KG1 (cell line): ENCODE data around the gene MLXIP.

Experiments
- DNase-seq: peaks from one replicate; lab custom pipeline; 2025; lab: John Stamatoyannopoulos, UW

The MLXIP gene

DNA sequence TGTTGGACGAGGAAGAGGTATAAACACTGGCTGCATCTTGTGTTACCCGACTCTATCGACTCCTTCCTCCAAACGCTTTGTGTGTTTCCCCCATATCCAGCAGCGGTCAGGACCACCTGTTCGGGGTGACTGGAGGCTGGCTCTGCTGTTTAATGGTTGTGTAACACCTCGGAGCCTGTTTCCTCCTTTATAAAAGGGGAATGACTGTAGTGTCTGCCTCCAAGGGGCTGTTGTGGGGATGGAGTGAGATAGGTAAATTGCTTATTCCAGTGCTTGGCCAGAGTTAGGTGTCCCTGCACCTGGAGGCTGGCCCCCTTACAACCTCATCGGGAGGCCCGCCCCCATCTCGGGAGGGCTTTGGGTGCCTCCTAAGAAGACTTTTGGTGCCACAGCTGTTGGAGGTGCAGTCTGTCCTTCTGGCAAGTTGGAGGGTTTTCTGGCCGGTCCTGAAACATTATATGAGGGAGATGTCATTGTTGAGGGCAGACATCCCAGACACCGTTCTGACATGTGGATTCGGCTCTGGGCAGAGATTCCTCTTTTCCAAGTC, 1.1 kb downstream of the MLXIP start:
- DNase-seq: no peak

DNA sequence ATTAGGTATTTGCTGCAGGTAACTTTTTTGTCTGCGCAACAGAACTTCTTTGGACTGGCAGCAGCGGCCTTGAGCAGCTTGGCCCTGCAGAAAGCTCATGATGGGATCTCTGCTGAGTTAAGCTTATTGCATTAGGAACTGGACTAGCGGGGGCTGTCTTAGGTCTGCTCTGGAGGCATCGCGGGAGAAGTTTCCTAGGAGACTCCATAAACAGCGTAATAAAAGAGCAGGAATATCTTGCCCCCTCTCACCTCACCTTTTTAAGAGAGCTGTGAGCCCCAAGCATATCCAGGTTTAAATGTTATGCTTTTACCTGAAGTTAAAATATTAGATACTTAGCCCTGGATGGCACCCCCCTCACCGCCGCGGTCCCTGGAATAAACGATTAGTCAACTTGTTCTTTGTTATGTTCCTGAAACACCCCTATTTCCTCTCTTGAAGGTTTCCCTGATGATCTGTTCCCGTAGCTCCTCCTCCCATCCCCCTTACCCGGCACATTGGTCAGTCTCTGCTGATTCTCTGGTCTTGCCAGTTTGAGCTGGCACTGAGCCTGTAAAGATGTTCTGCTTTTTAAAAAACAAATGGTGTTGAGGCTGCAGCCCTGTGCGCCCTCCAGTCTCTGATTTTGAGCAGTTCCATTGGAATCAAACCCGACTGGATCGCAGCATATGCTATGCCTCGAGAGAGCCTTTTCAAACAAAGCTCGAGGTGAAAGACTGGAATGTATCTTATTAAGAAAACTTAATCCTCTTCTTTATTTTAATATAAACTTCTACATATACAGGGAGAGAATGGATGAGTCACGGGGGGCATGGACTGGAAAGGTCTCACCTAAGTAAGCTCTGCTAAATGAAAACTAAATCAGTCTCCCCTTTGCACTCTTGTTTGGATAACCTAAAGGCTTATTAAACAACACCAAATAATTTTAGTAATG, 1.9 kb downstream of the MLXIP start:
- DNase-seq: peak; percentile 38

DNA sequence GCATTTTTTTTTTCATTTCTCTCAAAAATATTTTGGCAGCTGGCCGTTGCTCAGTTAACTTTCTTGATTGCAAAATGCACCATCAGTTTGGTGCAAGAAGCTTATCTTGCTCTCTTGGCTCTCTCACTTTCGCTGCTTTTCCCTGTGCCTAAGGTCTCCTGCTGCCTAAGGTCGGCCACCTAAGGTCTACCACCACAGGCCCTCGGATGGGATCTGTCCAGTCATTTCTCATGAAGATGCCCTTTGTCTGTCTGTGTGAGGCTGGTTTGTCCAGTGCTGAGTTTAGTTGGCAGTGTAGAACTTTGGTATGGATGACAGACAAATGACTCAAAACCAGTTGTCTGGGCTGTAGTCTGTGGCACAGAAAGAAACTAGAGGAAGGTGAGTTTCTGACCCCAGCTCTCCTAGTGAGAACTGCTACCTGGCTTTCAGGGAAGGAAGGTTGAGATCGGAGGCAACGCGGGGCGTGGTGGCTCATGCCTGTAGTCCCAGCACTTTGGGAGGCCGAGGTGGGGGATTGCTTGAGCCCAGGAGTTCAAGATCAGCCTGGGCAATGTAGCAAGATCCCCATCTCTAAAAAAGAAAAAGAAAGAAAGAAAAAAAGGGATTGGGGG, 2.6 kb downstream of the MLXIP start:
- DNase-seq: no peak

DNA sequence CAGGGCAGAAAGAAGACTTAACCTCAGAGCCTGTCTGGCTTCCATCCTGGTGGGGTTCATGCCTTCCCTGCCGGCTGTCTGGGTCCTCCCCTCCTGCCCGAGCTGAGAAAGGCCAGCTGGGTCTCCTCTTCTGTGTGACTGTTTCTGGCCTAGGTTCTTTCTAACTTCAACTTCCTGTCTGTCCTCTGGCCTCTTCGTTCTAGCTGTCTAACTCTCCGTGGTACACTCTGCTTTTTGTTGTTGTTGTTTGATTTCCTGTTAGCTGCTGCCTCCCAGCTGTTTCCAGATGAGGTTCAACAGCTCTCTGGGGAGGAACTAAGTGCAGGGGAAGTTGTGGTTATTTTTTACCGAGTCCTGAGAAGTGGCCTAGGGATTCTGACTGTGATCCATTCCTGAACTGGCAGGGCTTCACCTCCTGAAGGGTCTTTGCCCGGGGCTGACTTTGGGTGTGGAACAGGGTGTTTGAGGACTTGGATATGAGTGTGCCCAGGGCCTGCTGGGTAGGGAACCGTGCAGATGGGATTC, 3.2 kb downstream of the MLXIP start:
- DNase-seq: peak; percentile 56

DNA sequence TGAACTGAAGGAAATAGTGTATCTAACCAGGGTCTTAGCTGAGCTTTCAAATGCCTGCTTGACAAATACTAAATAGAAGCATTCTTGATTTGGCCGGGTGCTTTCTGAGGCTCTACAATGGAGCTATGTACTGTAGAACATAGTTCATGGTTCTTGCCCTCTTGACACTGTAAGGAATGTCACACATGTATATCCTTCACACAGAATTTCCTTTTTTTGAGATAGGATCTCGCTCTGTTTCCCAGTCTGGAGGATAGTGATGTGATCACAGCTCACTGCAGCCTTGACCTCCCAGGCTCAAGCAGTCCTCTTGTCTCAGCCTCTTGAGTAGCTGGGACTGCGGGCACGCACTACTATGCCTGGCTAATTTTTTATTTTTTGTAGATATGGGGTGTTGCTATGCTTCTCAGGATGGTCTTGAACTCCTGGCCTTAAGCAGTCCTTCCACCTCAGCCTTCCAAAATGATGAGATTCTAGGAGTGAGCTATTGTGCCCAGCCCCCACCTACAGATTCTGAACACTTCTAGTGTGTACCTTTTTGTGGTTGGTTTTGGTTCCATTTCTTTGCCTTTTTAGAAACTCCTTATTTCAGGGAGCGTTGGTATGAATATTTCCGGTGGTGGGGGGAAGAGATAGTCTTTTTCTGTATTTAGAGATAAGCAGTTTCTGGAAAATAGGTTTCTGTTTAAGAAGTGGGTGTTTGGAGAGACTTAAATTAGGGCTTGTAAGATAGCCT, 4.2 kb downstream of the MLXIP start:
- DNase-seq: no peak

DNA sequence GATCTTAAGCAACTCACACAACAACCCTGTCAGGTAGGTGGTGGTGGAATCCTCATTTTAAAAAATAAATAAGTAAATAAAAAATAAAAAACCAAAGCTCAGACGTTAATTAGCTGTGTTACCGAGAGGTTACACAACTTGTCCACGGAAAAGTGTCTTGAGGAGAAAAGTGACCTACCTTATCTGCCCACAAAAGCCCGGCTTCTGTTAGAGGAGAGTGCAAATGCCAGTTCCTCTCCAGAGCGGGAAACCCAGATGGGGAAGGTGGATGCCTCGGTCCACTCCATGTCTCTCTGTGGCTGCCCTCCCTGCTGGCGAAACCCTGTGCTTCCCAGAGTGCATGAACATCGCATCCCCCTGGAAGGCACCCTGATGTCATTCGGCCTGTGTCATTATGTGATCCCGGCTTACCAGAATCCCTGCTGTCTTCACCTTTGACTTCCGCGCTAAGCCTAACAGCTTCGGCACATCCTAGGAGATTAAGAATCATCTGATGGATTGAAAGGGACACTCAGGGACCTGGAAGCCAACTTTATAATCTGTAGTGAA, 6.4 kb downstream of the MLXIP start:
- DNase-seq: no peak

DNA sequence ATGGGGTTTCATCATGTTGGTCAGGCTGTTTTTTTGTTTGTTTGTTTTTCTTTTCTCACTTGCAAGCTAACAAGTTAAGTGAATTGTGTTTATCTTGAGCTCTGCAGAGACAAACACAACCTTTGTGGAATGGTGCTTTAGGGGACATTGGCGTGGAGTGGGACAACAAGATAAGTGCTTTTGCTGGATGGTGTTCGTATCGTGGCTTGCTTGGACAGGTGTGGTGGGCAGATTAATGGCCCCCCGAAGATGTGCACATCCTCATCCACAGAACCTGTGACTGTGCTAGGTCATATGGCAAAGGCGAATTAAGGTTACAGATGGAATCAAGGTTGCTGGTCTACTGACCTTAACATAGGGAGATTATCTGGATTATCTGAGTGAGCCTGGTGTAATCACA, 7.0 kb downstream of the MLXIP start:
- no peak for DNase-seq

DNA sequence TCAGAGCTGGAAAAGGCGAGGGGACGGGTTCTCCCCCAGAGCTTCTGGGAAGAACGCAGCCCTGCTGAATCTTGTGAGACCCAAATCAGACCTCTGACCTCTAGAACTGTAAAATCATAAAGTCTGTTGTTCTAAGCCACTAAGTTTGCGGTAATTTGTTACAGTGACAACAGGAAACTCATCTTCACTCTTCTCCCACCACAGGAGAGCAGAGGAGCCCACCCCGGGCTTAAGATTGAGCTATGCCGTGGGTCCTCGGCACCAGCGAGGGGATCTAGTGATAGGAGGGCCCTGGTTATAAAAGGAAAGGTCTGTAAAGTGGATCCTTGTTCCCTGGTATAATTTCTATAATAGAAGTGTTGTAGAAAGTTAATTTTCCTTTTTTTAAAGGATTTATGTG, 7.6 kb downstream of the MLXIP start:
- DNase-seq: no peak

DNA sequence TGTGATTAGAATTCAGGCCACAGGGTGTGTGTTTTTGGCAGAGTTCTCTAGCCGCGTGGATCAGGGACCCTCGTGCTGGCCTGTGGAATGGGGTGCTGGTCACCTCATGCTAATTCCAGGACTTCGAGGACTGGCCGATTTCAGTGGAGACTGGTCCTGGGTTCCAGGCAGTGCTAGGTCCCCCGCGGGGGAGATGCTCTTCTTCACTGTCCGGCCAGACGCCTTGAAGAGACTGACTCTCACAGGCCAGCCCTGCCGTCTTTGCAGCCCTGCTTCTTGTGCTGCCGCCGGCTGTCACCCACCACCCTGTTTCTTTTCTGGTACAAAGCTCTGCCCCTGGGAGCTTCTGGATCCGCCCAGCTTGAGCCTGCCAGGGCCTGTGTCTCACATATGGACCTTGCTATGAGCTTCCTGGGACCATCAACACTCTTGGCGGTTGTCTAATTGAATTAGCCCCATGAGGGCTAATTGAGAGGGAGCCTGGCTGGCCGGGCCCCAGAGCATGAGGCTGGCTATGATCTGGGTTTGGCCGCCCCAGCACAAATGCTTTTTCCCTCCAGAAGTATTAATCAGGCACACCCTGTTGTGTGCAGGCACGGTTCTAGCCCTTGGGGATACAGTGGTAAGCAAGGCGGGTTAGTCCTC, 8.2 kb downstream of the MLXIP start:
- DNase-seq: no peak

DNA sequence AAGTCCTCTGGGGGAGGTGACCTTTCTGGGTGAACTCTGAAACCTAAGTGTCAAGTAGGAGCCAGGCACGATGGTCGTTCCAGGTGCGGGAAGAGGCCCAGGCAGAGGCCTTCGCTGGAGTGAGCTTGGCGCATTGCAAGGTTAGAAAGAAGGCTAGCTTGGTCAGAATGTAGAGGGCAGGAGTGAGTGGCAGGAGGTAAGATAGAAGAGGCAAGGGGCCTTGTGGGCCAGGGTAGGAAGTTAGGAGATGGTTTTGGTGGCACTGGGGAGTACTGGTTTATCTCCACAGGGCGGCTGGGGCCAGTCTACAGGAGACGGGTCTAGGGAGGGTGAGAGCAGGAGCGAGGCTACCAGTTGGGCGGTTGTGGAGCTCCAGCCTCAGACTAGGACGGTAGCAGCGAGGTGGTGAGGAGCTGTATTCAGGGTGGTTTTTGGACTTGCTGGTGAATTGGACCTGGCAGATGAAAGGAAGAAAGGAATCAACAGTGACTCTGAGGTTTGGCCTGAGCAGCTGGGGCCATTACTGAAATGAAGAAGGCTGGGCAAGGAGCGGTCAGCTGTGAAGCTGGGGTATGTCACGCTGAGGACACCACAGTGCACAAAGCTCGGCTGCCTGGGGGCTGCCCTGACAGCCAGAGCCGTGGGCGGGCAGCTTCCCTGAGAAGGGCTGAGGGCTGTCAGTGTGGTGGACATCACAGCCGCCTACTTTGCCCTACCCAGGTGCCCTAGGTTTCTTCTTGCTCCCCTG, 9.0 kb downstream of the MLXIP start:
- DNase-seq: no peak

DNA sequence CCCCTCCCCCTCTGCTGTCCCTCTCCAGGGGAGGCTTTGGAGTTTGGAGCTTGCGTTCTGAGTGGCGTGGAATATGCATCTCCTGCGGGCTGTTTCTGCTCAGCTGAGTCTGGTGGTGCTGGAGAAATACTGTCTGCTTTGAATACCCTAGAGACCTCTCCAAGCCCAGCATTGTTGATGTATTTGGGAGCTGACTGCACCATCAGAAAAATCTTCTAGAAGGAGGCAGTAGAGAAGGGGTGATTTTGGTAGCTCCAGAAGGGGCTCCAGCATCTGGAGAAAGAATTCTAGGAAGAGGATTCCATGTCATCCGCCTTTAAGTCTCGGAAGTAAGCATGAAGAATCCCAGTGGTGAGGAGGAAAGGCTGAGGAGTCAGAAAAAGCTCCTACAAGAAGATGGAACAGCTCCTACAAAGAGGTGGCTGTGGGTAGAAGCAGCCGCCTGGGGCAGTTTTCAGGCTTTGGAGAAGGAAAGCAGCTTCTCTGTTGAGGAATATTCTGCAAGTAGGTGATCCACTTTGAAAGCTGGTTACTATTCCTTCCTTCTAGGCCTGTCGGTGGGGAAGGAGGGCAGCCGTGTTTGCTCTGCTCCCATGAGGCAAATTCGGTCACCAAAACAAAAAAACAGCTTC, 9.7 kb downstream of the MLXIP start:
- no peak for DNase-seq

DNA sequence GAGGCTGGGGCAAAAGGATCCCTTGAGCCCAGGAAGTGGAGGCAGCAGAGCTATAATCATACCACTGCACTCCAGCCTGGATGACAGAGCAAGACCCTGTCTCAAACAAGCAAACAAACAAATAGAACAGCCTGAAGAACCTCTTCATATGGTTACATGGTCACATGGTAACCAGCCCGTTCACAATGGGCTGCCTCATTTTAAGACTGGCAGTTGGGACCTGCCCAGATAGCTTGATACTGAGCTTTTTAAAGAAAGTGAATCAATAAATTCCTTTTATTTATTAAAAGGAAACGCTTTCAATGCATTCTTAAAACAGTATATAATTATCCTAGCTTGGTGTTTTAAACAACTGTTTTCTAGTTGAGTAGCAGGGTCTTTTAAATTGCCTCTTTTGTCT, 10.5 kb downstream of the MLXIP start:
- DNase-seq: no peak

DNA sequence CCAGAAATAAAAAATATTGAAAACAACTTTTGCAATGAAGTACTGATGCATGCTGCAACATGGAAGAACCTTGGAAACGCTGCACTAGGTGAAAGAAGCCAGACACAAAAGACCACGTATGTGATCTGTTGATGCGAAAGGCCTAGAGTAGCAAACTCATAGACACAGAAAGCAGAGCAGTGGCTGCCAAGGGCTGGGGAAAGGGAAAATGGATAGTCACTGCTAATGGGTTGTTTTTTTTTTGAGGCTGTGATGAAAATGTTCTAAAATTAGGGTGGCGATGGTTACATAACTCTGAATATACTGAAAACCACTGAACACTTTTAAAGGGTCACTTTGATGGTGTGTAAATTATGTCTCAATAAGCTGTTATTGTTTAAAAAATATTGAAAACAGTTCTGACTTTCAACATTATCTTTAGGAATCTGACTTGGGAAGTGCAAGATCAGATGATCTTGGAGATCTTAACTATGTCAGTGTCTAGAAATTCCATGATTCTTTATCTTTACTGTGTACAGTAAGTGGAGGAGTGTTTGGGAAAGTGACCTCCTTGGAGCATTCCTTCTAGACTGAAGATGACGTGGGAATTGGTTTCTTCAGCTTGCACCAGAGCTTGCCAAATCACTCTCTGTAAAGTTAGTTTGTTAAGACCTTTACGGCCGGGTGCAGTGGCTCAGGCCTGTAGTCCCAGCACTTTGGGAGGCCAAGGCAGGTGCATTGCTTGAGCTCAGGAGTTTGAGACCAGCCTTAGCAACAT, 12.4 kb downstream of the MLXIP start:
- no peak for DNase-seq

DNA sequence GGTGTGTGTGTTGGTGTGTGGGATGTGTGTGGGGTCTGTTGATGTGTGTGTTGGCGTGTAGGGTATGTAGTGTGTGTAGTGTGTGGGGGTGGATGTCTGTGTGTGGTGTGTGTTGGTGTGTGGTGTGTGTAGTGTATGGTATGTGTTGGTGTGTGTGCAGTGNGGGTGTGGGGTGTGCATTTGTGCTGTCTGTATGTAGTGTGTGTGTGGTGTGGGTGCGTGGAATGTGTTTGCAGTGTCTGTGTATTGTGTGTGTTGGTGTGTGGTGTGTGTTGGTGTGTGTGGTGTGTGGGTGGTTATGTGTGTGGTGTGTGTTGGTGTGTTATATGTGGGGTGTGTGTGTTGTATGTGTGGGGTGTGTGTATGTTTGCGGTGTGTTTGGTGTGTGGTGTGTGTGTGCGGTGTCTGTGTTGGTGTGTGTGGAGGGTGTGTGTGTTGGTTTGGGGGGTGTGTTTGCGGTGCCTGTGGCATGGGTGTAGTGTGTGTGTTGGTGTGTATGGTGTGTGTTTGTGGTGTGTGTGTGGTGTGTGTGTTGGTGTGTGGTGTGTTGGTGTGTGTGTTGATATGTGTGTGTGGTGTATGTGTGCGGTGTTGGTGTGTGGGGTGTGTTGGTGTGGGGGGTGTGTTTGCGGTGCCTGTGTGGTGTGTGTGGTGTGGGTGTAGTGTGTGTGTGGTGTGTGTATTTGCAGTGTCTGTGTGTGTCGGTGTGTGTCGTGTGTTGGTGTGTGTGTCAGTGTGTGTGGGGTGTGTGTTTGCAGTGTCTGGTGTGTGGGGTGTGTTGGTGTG, 14.7 kb downstream of the MLXIP start:
- no peak for DNase-seq

DNA sequence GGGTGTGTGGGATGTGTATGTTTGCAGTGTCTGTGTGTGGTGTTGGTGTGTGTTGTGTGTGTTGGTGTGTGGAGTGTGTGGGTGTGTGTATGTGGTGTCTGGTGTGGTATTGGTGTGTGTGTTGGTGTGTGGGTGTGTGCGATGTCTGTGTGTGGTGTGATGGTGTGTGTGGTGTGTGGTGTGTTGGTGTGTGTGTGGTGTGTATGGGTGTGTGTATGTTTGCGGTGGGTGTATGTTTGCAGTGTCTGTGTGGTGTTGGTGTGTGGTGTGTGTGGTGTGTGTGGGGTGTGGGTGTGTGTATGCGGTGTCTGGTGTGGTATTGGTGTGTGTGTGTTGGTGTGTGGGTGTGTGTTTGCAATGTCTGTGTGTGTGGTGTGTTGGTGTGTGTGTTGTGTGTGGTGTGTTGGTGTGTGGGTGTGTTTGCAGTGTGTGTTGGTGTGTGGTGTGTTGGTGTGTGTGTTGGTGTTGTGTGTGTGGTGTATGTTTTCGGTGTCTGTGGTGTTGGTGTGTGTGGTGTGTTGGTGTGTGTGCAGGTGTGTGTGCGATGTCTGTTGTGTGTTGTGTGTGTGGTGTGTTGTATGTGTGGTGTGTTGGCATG, 15.7 kb downstream of the MLXIP start:
- DNase-seq: no peak

DNA sequence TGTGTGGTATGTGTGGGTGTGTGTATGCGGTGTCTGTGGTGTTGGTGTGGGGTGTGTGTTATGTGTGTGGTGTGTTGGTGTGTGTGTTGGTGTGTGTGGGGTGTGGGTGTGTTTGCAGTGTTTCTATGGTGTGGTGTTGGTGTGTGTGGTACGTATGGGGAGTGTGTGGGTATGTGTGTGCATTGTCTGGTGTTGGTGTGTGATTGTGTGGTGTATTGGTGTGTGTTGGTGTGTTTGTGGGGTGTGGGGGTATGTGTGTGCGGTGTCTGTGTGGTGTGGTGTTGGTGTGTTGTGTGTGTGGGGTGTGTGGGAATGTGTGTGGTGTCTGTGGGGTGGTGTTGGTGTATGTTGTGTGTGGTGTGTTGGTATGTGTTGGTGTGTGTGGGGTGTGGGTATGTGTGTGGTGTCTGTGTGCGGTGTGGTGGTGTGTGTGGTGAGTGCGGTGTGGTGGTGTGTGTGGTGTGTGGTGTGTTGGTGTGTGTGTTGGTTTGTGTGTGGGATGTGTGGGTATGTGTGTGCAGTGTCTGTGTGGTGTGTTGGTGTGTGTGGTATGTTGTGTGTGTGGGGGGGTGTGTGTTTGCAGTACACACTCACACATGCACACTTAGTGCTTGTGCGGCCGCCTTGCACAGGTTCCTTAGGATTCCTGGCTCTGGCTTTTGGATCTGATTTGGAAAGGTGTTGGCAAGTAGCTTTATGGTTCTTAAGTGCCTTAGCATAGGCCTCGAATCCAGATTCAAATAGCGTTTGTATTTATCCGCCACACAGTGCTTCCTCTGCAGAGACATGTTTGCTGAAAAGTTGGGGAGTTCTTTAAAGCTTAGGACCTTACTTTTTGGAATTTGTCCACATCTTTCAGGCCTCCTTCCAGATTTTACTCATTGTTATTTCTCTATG, 16.4 kb downstream of the MLXIP start:
- DNase-seq: no peak

DNA sequence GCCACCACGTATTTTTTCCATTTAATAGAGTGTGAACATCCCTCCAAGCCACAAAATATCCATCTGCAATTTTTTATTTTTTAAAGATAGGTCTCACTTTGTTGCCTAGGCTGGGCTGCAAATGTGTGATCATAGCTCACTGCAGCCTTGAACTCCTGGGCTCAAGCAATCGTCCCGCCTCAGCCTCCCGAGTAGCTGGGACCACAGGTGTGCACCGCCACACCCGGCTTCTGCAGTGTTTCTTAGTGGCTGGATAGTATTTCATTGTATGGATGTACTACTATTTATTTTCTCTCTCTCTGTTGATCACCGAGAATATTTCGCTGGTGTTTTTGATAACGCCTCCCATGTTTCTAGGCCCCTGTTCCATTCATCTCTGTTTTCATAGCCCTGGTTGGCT, 17.5 kb downstream of the MLXIP start:
- DNase-seq: no peak
